T-helper 9 cell (primary cell): ENCODE measurements around the gene RBM33.

ENCODE experiments used
- DNase-seq: peaks from one replicate; pipeline ENCODE4 v3.0.0-alpha.2; 2020

RBM33 gene

GRCh38 chr7:155699180-155699579 lies 54.7 kb downstream of the RBM33 start:
- DNase-seq: no peak

GRCh38 chr7:155700847-155701246 lies 56.4 kb downstream of the RBM33 start:
- DNase-seq: no peak

GRCh38 chr7:155701972-155702544 lies 57.6 kb downstream of the RBM33 start:
- no peak for DNase-seq

GRCh38 chr7:155702616-155703015 lies 58.2 kb downstream of the RBM33 start:
- no peak for DNase-seq

- no peak for DNase-seq
Observed at GRCh38 chr7:155705623-155706360, 61.3 kb downstream of the RBM33 start.

GRCh38 chr7:155706376-155706775 lies 61.9 kb downstream of the RBM33 start:
- no peak for DNase-seq

- DNase-seq: no peak
Observed at GRCh38 chr7:155709453-155709852, 65.0 kb downstream of the RBM33 start.

- DNase-seq: no peak
Observed at GRCh38 chr7:155710031-155710430, 65.6 kb downstream of the RBM33 start.

GRCh38 chr7:155710530-155710929 lies 66.1 kb downstream of the RBM33 start:
- no peak for DNase-seq

- no peak for DNase-seq
Observed at GRCh38 chr7:155711081-155711480, 66.6 kb downstream of the RBM33 start.

- no peak for DNase-seq
Observed at GRCh38 chr7:155713384-155713783, 68.9 kb downstream of the RBM33 start.

GRCh38 chr7:155714702-155715101 lies 70.2 kb downstream of the RBM33 start:
- DNase-seq: no peak

GRCh38 chr7:155715111-155715805 lies 70.8 kb downstream of the RBM33 start:
- no peak for DNase-seq

- DNase-seq: no peak
Observed at GRCh38 chr7:155717010-155717744, 72.7 kb downstream of the RBM33 start.

GRCh38 chr7:155721056-155721455 lies 76.6 kb downstream of the RBM33 start:
- DNase-seq: no peak

GRCh38 chr7:155722118-155722517 lies 77.7 kb downstream of the RBM33 start:
- no peak for DNase-seq

GRCh38 chr7:155722936-155723335 lies 78.5 kb downstream of the RBM33 start:
- no peak for DNase-seq

- DNase-seq: no peak
Observed at GRCh38 chr7:155724327-155725005, 80.0 kb downstream of the RBM33 start.

GRCh38 chr7:155725006-155725355 lies 80.5 kb downstream of the RBM33 start:
- DNase-seq: no peak

- DNase-seq: no peak
Observed at GRCh38 chr7:155727616-155728015, 83.2 kb downstream of the RBM33 start.

- DNase-seq: no peak
Observed at GRCh38 chr7:155728116-155728515, 83.7 kb downstream of the RBM33 start.

GRCh38 chr7:155729847-155730246 lies 85.4 kb downstream of the RBM33 start:
- DNase-seq: no peak

GRCh38 chr7:155731380-155731779 lies 86.9 kb downstream of the RBM33 start:
- DNase-seq: no peak
